H1 (cell line): ENCODE data around the gene ENTPD5. TPM values are rescaled to one million over a fixed set of nuclear protein-coding genes. Genes with fewer than 3 reads are reported as not detected.

Experiments
- ASH2L ChIP-seq: fragments of 200-600, 300-600 bp; sonication (generic); IDR thresholded peaks from one replicate; pipeline ENCODE4 v1.7.1; 2017; ENCODE audit warnings: low read length
- CREB1 ChIP-seq: IDR thresholded peaks from 2 replicates; pipeline ENCODE4 v1.6.1; 2012; ENCODE audit warnings: inconsistent platforms
- CTBP2 ChIP-seq: IDR thresholded peaks from 2 replicates; pipeline ENCODE4 v1.7.0; 2011; ENCODE audit warnings: borderline replicate concordance, mild to moderate bottlenecking, moderate library complexity, mixed read lengths, low read length; ENCODE audit not compliant: insufficient read depth, insufficient read length
- GABPA ChIP-seq: IDR thresholded peaks from 2 replicates; pipeline ENCODE4 v1.6.1; 2011; ENCODE audit warnings: mild to moderate bottlenecking, low read length, moderate library complexity, borderline replicate concordance; ENCODE audit not compliant: insufficient read depth
- HDAC2 ChIP-seq, 2 experiments: fragments of 300-600 bp in 1 of 2; sonication (generic) in 1 of 2; IDR thresholded peaks; 2 replicates each; pipeline ENCODE4 v1.6.1; 2011 to 2012; ENCODE audit warnings: low read depth in 2 of 2, low read length in 2 of 2, mild to moderate bottlenecking in 2 of 2, moderate library complexity in 2 of 2, borderline replicate concordance in 1 of 2, inconsistent platforms in 1 of 2
- KDM1A ChIP-seq: fragments of 200-600, 300-600 bp; sonication (generic); IDR thresholded peaks from 2 replicates; pipeline ENCODE4 v1.7.1; 2016; ENCODE audit warnings: mild to moderate bottlenecking, low read length, borderline replicate concordance
- KDM4A ChIP-seq: IDR thresholded peaks from one replicate; pipeline ENCODE4 v1.7.1; 2012; ENCODE audit warnings: low read depth, mild to moderate bottlenecking, moderate library complexity, low read length, inconsistent platforms; ENCODE audit not compliant: severe bottlenecking
- KDM5A ChIP-seq: fragments of 200-600 bp; IDR thresholded peaks from 2 replicates; pipeline ENCODE4 v1.7.1; 2012; ENCODE audit warnings: mild to moderate bottlenecking, low read length, inconsistent platforms, mixed read lengths
- MAFK ChIP-seq: IDR thresholded peaks from 2 replicates; pipeline ENCODE4 v1.6.1; 2012; ENCODE audit warnings: low read depth, mild to moderate bottlenecking, improper control_type of control experiment, low read length
- NANOG ChIP-seq: IDR thresholded peaks from 2 replicates; pipeline ENCODE4 v1.6.1; 2011; ENCODE audit warnings: low read length, low read depth, mild to moderate bottlenecking, inconsistent platforms; ENCODE audit not compliant: insufficient read depth, poor library complexity, severe bottlenecking
- PHF8 ChIP-seq: fragments of 200-600 bp; sonication (generic); conservative IDR thresholded peaks from 2 replicates; pipeline ENCODE4 v1.7.1; 2012; ENCODE audit warnings: low read depth, mild to moderate bottlenecking, inconsistent platforms, low read length, moderate library complexity
- POU5F1 ChIP-seq: IDR thresholded peaks from 2 replicates; pipeline ENCODE4 v1.6.1; 2011; ENCODE audit warnings: low read depth, mild to moderate bottlenecking, low read length, moderate library complexity
- RBBP5 ChIP-seq: IDR thresholded peaks from 2 replicates; pipeline ENCODE4 v1.7.1; 2012; ENCODE audit warnings: low read depth, mild to moderate bottlenecking, inconsistent platforms, low read length, moderate library complexity, borderline replicate concordance
- RFX5 ChIP-seq: IDR thresholded peaks from 2 replicates; pipeline ENCODE4 v1.6.1; 2011; ENCODE audit warnings: low read depth, low read length, improper control_type of control experiment, borderline replicate concordance
- SAP30 ChIP-seq: fragments of 300-600 bp; sonication (generic); IDR thresholded peaks from 2 replicates; pipeline ENCODE4 v1.7.1; 2012; ENCODE audit warnings: low read length, moderate library complexity, mild to moderate bottlenecking, inconsistent platforms; ENCODE audit not compliant: insufficient read depth, insufficient replicate concordance
- SP1 ChIP-seq: IDR thresholded peaks from 2 replicates; pipeline ENCODE4 v1.6.1; 2011; ENCODE audit warnings: low read depth, low read length
- SP2 ChIP-seq: IDR thresholded peaks from 2 replicates; pipeline ENCODE4 v1.6.1; 2012; ENCODE audit warnings: mild to moderate bottlenecking, low read length, inconsistent platforms
- SP4 ChIP-seq: IDR thresholded peaks from 2 replicates; pipeline ENCODE4 v1.6.1; 2012; ENCODE audit warnings: low read length, inconsistent platforms
- SRF ChIP-seq: IDR thresholded peaks from 2 replicates; pipeline ENCODE4 v1.6.1; 2011; ENCODE audit warnings: mild to moderate bottlenecking, low read depth, low read length, moderate library complexity
- SUZ12 ChIP-seq: fragments of 200-600 bp; sonication (generic); IDR thresholded peaks from 2 replicates; pipeline ENCODE4 v1.6.1; 2012; ENCODE audit warnings: mild to moderate bottlenecking, inconsistent platforms, low read length, moderate library complexity, mixed read lengths
- TAF7 ChIP-seq: optimal IDR thresholded peaks from 2 replicates; pipeline ENCODE3; 2011; ENCODE audit warnings: low read depth, mild to moderate bottlenecking, inconsistent platforms, low read length, moderate library complexity, borderline replicate concordance
- TBP ChIP-seq: IDR thresholded peaks from 2 replicates; pipeline ENCODE4 v1.6.1; 2011; ENCODE audit warnings: low read depth, low read length, improper control_type of control experiment
- TCF12 ChIP-seq: IDR thresholded peaks from 2 replicates; pipeline ENCODE4 v1.6.1; 2011; ENCODE audit warnings: low read depth, mild to moderate bottlenecking, low read length
- TEAD4 ChIP-seq: IDR thresholded peaks from 2 replicates; pipeline ENCODE4 v1.6.1; 2012; ENCODE audit warnings: low read depth, low read length, inconsistent platforms, mixed read lengths
- YY1 ChIP-seq: IDR thresholded peaks from 2 replicates; pipeline ENCODE4 v1.6.1; 2011; ENCODE audit warnings: low read depth, mild to moderate bottlenecking, low read length
- polyA plus RNA-seq, 7 experiments: library from polyadenylated mRNA; depleted of rRNA in 3 of 7; stranded (reverse) in 5 of 7; unstranded in 2 of 7; fragments of >200 nt in 5 of 7; fragments of 200-250 nt in 2 of 7; gene quantifications; 1 replicate in 5 of 7; 2 replicates in 1 of 7; 4 replicates in 1 of 7; pipeline versions ENCODE4 v1.2.1 to v1.2.3, GENCODE V29; 2011 to 2013; ENCODE audit warnings: missing spikeins in 2 of 7, mixed read lengths in 2 of 7
- total RNA-seq: library from RNA; stranded (reverse); fragmentation: NEBNext Ultra II Directional; extraction: Animal tissue kit (Norgen Biotek cat#: 25700); gene quantifications from 2 replicates; pipeline ENCODE4 v1.2.1, GENCODE V29; 2021

The ENTPD5 gene
- total and polyA plus RNA-seq, 2 of the 8 experiments (the other 6 are each of a cell fraction or from before 2014, with no cell fraction given): 5.0 to 6.5 TPM

DNA sequence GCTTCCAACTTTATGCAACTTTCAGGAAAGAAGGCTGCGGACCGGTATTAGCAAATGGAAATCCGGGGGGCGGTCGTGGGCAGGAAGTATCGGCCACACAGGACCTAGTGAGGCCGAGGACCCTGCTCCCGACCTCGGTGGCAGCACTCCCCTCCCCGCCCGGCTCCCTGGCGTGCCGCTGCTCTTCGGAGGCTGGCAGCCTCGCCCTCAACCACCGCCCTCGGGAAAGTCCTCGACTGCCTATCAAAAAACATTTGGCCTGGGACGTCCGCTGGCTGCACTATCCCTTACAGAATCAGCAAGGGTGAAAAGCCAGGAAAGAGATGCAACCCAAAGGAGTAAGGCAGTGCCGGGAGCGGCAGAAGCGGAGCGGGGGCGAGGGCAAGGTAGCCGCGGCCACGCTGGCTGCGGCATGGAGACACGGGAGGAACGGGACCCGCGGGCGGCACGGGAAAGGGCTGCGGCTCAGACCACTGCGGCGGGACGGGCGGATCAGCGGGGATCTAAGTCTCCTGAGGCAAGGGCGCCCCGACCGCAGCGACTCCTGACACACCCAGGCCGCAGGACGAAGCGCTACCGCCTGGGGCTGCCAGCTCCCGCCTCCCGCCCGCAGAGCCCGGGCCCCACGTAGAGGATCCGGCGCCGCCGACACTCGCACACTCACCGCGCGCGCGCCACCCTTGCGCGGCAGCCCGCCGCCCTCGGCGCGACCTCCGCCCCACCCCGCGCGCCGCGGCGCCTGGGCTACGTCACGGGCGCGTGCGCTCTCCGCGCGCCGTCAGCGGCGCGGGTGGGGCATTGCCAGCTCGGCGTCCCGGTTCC, at the start of gene ENTPD5, which contains the start of gene BBOF1 (continued):
- TF ChIP-seq HDAC2 (IDR thresholded peaks at IDR 0.05; ENCODE audit: borderline replicate concordance in 1 of 2, low read depth in 2 of 2, low read length in 2 of 2): peak in 1 of 2 experiments; percentile 76; a peak in 1 of 4 replicates
- no peak for TF ChIP-seq GABPA
- no peak for TF ChIP-seq TAF7
- TF ChIP-seq NANOG: no peak
- no peak for TF ChIP-seq SRF
- TF ChIP-seq TBP: no peak
- TF ChIP-seq CREB1: peak; percentile 92
- TF ChIP-seq KDM5A: no peak
- TF ChIP-seq SUZ12: no peak; the same call in 1 of the 2 replicates
- no peak for TF ChIP-seq SP2
- TF ChIP-seq ASH2L: peak; percentile 73
- TF ChIP-seq SP1: no peak
- no peak for TF ChIP-seq YY1
- no peak for TF ChIP-seq KDM1A
- no peak for TF ChIP-seq TCF12
- TF ChIP-seq SAP30: no peak
- TF ChIP-seq RBBP5: no peak; the same call in 1 of the 2 replicates
- no peak for TF ChIP-seq TEAD4
- peak; percentile 98 for TF ChIP-seq KDM4A
- peak; percentile 81 for TF ChIP-seq PHF8
- TF ChIP-seq POU5F1: no peak
- TF ChIP-seq MAFK: no peak
- TF ChIP-seq CTBP2: no peak
- no peak for TF ChIP-seq RFX5
- TF ChIP-seq SP4: no peak
